ENCODE results near the gene TSPAN15.

TSPAN15 gene
- total RNA-seq, result 4.0 to 34.8 (median 22.0) reads per million in 17 experiments

GRCh38 chr10:69451209-69451783 lies at the start of gene TSPAN15:
TSPAN15 (plus strand) TSS chr10:69451465; CDS start chr10:69451595, 130 bp downstream.
- DNase-seq, result peak; percentile 83 to 94 (median 88)

GRCh38 chr10:69402386-69402785 lies 48.9 kb upstream of the TSPAN15 start:
- DNase-seq, result no peak

GRCh38 chr10:69403066-69403465 lies 48.2 kb upstream of the TSPAN15 start:
- DNase-seq, result no peak

- DNase-seq, result peak; percentile 74 to 91 (median 80)
These were observed 47.7 kb upstream of the TSPAN15 start for GRCh38 chr10:69403519-69403918.

- DNase-seq, result no peak
These were observed 46.5 kb upstream of the TSPAN15 start for GRCh38 chr10:69404786-69405185.

GRCh38 chr10:69405221-69405620 lies 46.0 kb upstream of the TSPAN15 start:
- no peak for DNase-seq

GRCh38 chr10:69406302-69406811 lies 44.9 kb upstream of the TSPAN15 start:
- DNase-seq, result peak in 3 of 4 experiments; percentile 30 to 32 (median 31)

- no peak for DNase-seq
These were observed 44.3 kb upstream of the TSPAN15 start for GRCh38 chr10:69406816-69407580.

- DNase-seq, result peak in 3 of 4 experiments; percentile 33 to 46 (median 37)
These were observed 43.5 kb upstream of the TSPAN15 start for GRCh38 chr10:69407621-69408301.

GRCh38 chr10:69408318-69409175 lies 42.7 kb upstream of the TSPAN15 start:
- peak; percentile 95 to 99 (median 97) for DNase-seq

- no peak for DNase-seq
These were observed 42.1 kb upstream of the TSPAN15 start for GRCh38 chr10:69409176-69409495.

- peak; percentile 78 to 95 (median 90) for DNase-seq
These were observed 41.3 kb upstream of the TSPAN15 start for GRCh38 chr10:69409968-69410367.

GRCh38 chr10:69410487-69410886 lies 40.8 kb upstream of the TSPAN15 start:
- no peak for DNase-seq

- peak; percentile 31 to 48 (median 42) for DNase-seq
These were observed 39.8 kb upstream of the TSPAN15 start for GRCh38 chr10:69411476-69411875.

GRCh38 chr10:69412232-69412790 lies 39.0 kb upstream of the TSPAN15 start:
- DNase-seq, result peak in 1 of 4 experiments; percentile 30

- DNase-seq, result peak; percentile 52 to 73 (median 68)
These were observed 37.9 kb upstream of the TSPAN15 start for GRCh38 chr10:69413221-69413865.

- no peak for DNase-seq
These were observed 36.9 kb upstream of the TSPAN15 start for GRCh38 chr10:69414036-69415018.

GRCh38 chr10:69415049-69415448 lies 36.2 kb upstream of the TSPAN15 start:
- DNase-seq, result no peak

GRCh38 chr10:69415951-69416350 lies 35.3 kb upstream of the TSPAN15 start:
- DNase-seq, result no peak

- no peak for DNase-seq
These were observed 34.6 kb upstream of the TSPAN15 start, which contains the start of gene TACR2 for GRCh38 chr10:69416695-69417094. TACR2 (minus strand) TSS chr10:69416918; CDS start chr10:69416323, 595 bp downstream.

All from suppressor macrophage (primary cell).